NK-92 (cell line): ENCODE data around the gene CLIP4.
A peak's percentile ranks its signal among the peaks of the same experiment; 100 is the strongest.

Experiments used
- DNase-seq: peaks from one replicate; lab custom pipeline; 2025; ENCODE audit not compliant: unreplicated experiment; lab: John Stamatoyannopoulos, UW

Gene CLIP4

GRCh38 chr2:29186817-29187216, 71.6 kb downstream of the CLIP4 start:
- DNase-seq = no peak

- no peak for DNase-seq
These were observed 72.7 kb downstream of the CLIP4 start for GRCh38 chr2:29187926-29188325.

GRCh38 chr2:29189052-29189451, 73.8 kb downstream of the CLIP4 start:
- DNase-seq = no peak

DNA sequence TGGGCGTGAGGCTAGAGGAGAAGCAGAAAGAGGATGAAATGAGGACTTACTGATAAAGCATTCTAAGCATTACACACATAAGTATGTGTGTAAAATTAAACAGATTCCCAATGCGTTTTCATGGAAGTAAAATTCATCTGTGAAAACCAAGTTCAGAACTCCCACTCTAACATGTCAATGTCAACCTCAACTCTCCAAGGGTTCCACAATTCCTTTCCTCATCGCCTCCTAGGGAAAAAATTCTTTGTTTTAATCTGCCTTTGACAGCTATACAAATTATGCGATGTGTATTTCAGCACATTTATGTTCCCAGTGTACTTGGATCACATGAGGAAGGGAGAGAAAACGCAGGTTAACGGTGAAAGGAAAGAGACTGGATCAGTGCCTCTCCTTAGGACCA, 76.6 kb downstream of the CLIP4 start:
- DNase-seq = no peak

DNA sequence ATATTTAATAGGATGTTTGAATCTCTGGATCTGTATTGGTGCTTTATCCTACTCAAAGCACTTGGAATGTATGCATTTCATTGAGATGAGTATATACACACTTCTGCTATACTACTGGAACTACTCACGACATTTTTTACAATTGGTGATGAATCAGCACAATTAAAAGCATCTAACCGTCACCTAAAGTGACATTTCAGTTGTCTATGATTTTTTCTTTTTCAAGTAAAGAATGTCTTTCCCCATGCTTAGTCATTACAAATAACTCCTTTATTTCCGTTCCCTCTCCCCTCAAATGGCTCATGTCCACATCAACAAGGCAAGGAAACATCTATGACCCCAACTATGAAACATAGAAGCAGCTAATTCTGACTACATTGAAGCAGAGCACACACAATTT, 77.3 kb downstream of the CLIP4 start:
- DNase-seq = no peak

GRCh38 chr2:29193111-29193510, 77.9 kb downstream of the CLIP4 start:
- no peak for DNase-seq

- DNase-seq = no peak
These were observed 78.5 kb downstream of the CLIP4 start for GRCh38 chr2:29193681-29194080.

- DNase-seq = no peak
These were observed 80.6 kb downstream of the CLIP4 start for GRCh38 chr2:29195796-29196195.

- peak; percentile 13 for DNase-seq
These were observed 81.9 kb downstream of the CLIP4 start for GRCh38 chr2:29196792-29197788.

DNA sequence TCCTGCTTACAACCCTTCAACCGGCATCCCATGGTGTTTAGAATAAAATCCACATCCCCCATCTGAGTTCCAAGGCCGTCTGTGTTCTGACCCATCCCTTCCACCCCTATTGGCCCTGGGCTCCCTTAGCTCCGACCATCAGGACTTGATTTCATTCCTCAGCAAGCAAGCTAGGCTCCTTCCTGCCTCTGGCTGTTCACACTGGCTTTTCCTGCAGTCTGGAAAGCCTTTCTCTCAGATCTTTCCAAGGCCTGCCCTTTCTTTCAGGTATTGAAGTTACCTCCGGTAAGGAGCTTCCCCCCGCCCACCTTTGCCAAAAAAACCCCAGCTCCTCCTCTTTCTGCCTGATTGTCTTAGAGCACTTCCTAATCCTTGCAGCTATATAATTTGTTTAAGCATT, 86.8 kb downstream of the CLIP4 start:
- no peak for DNase-seq

- DNase-seq = no peak
These were observed 87.7 kb downstream of the CLIP4 start for GRCh38 chr2:29202819-29203495.

GRCh38 chr2:29206941-29207340, 91.7 kb downstream of the CLIP4 start:
- DNase-seq = no peak

- no peak for DNase-seq
These were observed 92.3 kb downstream of the CLIP4 start for GRCh38 chr2:29207352-29208148.

DNA sequence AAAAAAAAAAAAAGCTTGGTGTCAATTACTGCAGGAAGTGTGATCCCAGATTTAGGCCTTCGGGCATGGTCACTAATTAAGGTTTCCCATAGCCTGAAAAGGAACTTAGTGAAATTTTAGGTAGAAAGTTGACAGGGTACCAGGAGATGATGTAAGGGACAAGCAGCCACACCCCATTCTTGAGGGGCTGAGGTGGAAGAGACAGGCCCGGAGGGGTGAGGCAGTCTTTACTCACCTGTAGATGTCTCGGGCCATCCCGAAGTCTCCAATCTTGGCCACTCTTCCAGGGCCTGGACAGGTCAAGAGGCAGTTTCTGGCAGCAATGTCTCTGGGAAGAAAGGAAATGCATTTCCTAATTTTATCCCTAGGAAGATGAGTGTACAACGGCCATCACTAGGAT, 94.3 kb downstream of the CLIP4 start:
- DNase-seq = no peak

DNA sequence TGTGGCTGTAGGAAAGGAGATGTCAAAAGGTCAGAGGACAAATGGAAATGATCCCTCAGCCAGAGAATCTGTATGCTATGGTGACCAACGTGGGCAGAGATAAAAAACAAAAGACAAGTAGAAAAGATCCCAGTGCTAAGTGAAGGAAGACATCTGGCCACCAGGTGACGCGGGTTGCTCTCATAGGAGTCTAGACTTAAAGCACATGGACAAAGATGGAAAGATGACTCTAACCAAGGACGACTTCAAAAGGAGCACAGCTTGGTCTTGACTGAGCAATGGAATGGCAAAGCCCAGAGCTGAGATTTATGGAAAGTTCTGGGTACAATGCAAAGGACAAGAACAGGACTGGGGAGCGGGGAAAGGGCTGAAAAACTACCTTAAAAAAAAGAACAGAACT, 96.8 kb downstream of the CLIP4 start:
- DNase-seq = no peak

DNA sequence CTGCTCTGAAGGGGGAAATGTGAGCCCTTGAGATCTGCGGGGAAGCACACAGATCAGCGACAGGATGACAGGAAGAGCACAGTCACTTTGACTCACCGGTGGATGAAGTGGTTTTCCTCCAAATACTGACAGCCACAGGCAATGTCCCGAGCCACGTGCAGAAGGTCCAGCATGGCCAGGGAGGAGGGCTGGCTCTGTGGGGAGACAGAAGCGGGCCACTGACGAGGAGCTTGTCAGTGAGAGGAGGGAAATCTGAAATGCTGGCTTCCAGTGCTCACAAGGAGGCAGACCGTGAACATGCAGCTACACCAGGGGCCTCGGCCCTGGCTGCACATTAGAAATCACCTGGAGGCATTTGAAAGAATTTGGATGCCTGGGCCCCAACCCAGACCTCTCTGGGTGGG, 98.7 kb downstream of the CLIP4 start:
- no peak for DNase-seq

DNA sequence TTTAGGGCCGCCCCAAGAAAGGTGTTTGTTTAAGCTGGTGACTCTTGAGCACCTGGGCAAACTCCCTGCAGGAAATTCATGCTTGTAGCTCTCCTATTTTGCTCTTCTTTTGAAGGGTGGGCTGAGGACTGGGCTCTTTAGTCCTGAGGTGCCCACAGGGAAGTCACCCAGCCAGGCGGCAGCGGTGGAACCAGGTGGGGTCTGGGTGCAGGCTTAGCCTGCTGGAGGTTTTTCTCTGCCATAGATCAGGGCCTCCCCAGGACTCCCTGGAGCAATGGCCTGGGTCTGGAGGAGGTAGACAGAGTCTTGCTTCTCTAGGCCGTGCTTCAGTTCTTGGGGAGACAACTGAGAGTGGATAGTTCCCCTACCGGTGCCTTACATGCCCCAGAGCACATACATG, 99.9 kb downstream of the CLIP4 start:
- DNase-seq = no peak

- DNase-seq = no peak
These were observed 100.8 kb downstream of the CLIP4 start for GRCh38 chr2:29215739-29216608.

- no peak for DNase-seq
These were observed 101.3 kb downstream of the CLIP4 start for GRCh38 chr2:29216609-29216909.

- DNase-seq = no peak
These were observed 102.9 kb downstream of the CLIP4 start for GRCh38 chr2:29218071-29218470.
